Measurements from ENCODE around the gene LMBRD1.

The LMBRD1 gene

GRCh38 chr6:69627625-69628024 is 169.2 kb downstream of the LMBRD1 start:
- DNase-seq: no peak

GRCh38 chr6:69624944-69625343 is 171.9 kb downstream of the LMBRD1 start:
- DNase-seq: no peak

All from NCI-H446 (cell line).